IPS-11a (cell line): ENCODE data around the gene LAMA1.
"Not testable (repeated sequence)": the region's sequence is repeated elsewhere in the genome, so short reads cannot be mapped to it uniquely, and the experiment has no call there.

Experiments used
- H3K4me3 ChIP-seq: one replicate; pipeline ENCODE4 v1.5.1; 2013; ENCODE audit warnings: low read depth, low read length, control low read depth

Gene LAMA1

GRCh38 chr18:7117390-7118355, at the start of gene LAMA1:
LAMA1 (minus strand) TSS chr18:7117797; CDS start chr18:7117720, 77 bp downstream.
- peak within 1 kb of the TSS; percentile 61 for H3K4me3 ChIP-seq

DNA sequence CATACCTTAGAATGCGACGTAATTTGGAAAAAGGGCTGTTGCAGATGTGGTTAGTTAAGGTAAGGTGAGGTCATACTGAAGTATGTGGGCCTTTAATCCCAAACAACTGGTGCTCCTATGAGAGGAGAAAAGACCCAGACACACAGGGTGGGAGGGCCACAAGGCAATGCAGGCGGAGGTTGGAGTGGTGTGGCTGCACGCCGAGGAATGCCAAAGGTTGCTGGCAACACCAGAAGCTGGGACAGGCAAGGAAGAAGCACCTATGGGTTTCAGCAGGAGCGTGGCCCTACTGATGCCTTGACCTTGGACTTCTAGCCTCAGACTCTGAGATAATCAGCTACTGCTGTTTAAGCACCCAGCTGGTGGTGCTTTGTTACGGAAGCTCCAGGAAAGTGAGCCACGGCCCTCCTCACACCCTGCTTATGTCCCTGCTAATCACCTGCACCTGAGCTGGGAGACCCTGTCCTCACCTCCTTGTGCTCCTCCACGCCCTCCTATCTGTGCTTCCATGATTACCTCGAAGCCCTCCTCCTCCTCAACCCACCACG, 48.3 kb upstream of the LAMA1 start:
- no peak overlapping the region for H3K4me3 ChIP-seq

- no peak overlapping the region for H3K4me3 ChIP-seq
These were observed 46.9 kb upstream of the LAMA1 start for GRCh38 chr18:7164323-7165004.

DNA sequence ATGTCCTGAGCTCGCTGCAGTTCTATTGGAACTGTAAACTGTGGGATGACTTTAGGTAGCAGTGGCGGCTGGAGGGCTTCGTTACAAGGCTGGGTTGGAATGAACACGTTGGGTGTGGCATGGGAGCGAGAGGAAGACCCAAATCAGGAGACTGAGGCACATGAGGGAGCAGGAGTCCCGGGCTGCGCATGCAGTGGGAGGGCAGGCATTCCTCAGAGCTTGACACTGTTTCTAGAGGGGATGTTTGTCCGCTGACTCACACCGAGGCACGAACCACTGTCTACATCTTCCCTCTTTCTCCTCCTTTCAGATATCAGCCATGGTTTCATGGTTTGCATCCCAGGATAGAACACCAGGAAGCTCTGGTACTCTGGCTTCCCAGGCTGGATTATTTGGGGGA, 40.6 kb upstream of the LAMA1 start:
- no peak overlapping the region for H3K4me3 ChIP-seq

DNA sequence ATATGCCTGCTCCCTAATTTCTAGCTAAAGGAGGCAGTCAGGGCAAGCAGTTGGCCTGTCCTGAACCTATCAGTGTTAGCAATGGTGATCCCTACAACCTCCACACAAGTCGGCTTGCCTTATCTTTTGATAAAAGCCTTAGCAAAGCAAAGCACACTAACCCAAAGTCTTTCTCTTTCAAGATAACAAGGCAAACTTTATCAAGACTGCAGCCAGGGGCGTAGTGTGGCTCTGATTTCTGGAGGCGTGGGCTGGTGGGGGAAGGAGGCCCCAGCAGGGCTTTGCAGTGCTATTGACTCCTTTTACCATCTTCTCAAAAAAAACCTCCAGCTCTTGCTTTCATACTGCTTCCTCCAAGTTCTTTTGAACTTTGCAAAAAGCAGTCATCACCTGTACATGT, 40.2 kb upstream of the LAMA1 start:
- no peak overlapping the region for H3K4me3 ChIP-seq

- no peak overlapping the region for H3K4me3 ChIP-seq
These were observed 38.3 kb upstream of the LAMA1 start for GRCh38 chr18:7155887-7156286.

GRCh38 chr18:7155092-7155491, 37.5 kb upstream of the LAMA1 start:
- H3K4me3 ChIP-seq = no peak overlapping the region

- H3K4me3 ChIP-seq = no peak overlapping the region
These were observed 34.8 kb upstream of the LAMA1 start for GRCh38 chr18:7152440-7152839.

GRCh38 chr18:7147399-7147798, 29.8 kb upstream of the LAMA1 start:
- H3K4me3 ChIP-seq = no peak overlapping the region

GRCh38 chr18:7146067-7146466, 28.5 kb upstream of the LAMA1 start:
- H3K4me3 ChIP-seq = no peak overlapping the region

DNA sequence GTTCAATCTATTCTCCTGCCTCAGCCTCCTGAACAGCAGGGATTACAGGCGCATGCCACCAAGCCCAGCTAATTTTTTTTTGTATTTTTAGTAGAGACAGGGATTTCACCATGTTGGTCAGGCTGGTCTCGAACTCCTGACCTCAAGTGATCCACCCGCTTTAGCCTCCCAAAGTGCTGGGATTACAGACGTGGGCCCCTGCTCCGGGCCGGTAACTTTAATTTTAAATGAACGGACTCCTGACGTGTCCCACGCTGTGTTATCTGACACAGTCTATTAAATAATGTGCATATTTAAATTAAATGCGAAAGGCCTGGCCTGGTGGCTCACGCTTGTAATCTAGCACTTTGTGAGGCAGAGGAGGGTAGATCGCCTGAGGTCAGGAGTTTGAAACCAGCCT, 27.3 kb upstream of the LAMA1 start:
- H3K4me3 ChIP-seq = not testable (repeated sequence)

DNA sequence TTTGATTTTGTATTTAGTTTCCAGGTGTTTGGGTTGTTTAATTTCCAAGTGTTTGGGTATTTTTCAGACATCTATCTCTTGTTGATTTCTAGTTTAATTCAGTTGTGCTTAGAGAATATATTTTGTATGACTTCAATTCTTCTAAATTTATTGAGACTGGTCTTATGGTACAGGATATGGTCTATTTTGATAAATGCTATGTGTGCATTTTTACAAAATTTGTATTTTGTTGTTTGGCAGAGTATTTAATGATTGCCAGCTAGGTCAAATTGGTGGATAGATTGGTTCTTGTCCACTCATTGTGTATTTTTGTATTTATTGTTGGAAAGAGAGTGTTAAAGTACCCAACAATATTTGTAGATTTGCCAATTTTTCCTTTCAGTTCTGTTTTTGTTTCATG, 23.7 kb upstream of the LAMA1 start:
- H3K4me3 ChIP-seq = no peak overlapping the region

- no peak overlapping the region for H3K4me3 ChIP-seq
These were observed 21.8 kb upstream of the LAMA1 start for GRCh38 chr18:7139409-7139808.

GRCh38 chr18:7133181-7133580, 15.6 kb upstream of the LAMA1 start:
- H3K4me3 ChIP-seq = no peak overlapping the region

GRCh38 chr18:7132356-7133150, 15.0 kb upstream of the LAMA1 start:
- no peak overlapping the region for H3K4me3 ChIP-seq

GRCh38 chr18:7122376-7122775, 4.8 kb upstream of the LAMA1 start:
- H3K4me3 ChIP-seq = no peak overlapping the region

- H3K4me3 ChIP-seq = peak overlapping the region; percentile 61
These were observed 706 bp downstream of the LAMA1 start for GRCh38 chr18:7116792-7117389.

GRCh38 chr18:7116001-7116730, 1.4 kb downstream of the LAMA1 start:
- H3K4me3 ChIP-seq = peak overlapping the region; percentile 61

- no peak overlapping the region for H3K4me3 ChIP-seq
These were observed 4.7 kb downstream of the LAMA1 start for GRCh38 chr18:7112936-7113335.

DNA sequence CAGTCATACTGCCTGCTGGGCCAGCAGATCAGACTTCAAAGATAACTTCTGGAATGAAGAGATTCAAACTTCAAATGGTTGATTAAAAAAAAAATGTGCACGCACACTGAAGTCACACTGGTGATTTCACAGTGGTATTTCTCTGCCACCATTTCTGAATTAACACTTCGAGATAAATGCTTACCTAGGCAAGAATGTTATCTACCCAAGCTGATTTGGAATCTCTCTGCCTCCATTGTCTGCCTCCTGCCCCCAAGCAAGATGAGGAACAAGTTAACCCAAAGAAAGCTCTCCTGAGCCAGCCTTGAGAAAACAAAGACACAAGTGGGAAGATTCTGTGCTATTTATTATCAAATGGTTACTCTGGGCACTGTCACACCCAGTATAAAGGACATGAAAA, 6.5 kb downstream of the LAMA1 start:
- no peak overlapping the region for H3K4me3 ChIP-seq
